Cardiac fibroblast (primary cell): ENCODE measurements around the gene GNG14.
"Not testable (repeated sequence)": the region's sequence is repeated elsewhere in the genome, so short reads cannot be mapped to it uniquely, and the experiment has no call there.

Experiments
- DNase-seq, 2 donors: peaks; one replicate each; pipeline versions ENCODE4 v3.0.0 to v3.0.0-alpha.2; 2010; ENCODE audit warnings: low read depth in 2 of 2
- H3K4me3 ChIP-seq, 2 donors: replicated peaks in 1 of 2; 1 replicate in 1 of 2; 2 replicates in 1 of 2; pipeline ENCODE4 v1.5.1; 2011; ENCODE audit warnings: low read depth in 2 of 2, low read length in 2 of 2, mild to moderate bottlenecking in 2 of 2, moderate library complexity in 1 of 2
- CTCF ChIP-seq: IDR thresholded peaks from one replicate; pipeline ENCODE4 v1.5.1; 2011; ENCODE audit warnings: low read depth, mild to moderate bottlenecking, low read length, inconsistent platforms

GNG14 gene

GRCh38 chr19:12672744-12673143 lies 15.1 kb upstream of the GNG14 start:
- no peak overlapping the region for H3K4me3 ChIP-seq
- TF ChIP-seq CTCF, result no peak
- DNase-seq, result no peak

- no peak for TF ChIP-seq CTCF
- no peak for DNase-seq
- H3K4me3 ChIP-seq, result no peak overlapping the region
Measured at GRCh38 chr19:12675399-12675798, 12.4 kb upstream of the GNG14 start.

- H3K4me3 ChIP-seq, result no peak overlapping the region
- DNase-seq, result no peak
- TF ChIP-seq CTCF, result no peak
Measured at GRCh38 chr19:12675940-12676339, 11.9 kb upstream of the GNG14 start.

GRCh38 chr19:12676384-12676792 lies 11.4 kb upstream of the GNG14 start:
- no peak overlapping the region for H3K4me3 ChIP-seq
- peak; percentile 88 for TF ChIP-seq CTCF
- peak; percentile 82 to 84 for DNase-seq

- H3K4me3 ChIP-seq, result no peak overlapping the region
- no peak for DNase-seq
- TF ChIP-seq CTCF, result no peak
Measured at GRCh38 chr19:12676928-12677327, 10.9 kb upstream of the GNG14 start.

GRCh38 chr19:12678039-12678438 lies 9.8 kb upstream of the GNG14 start:
- not testable (repeated sequence) for H3K4me3 ChIP-seq, DNase-seq

GRCh38 chr19:12680034-12680433 lies 7.8 kb upstream of the GNG14 start:
- TF ChIP-seq CTCF, result no peak
- no peak overlapping the region for H3K4me3 ChIP-seq
- DNase-seq, result no peak
